Measurements from ENCODE around the gene DYRK3.

Gene DYRK3

GRCh38 chr1:206683313-206683712 lies 48.0 kb downstream of the DYRK3 start:
- Mint-ChIP-seq H3K27ac (ENCODE audit: low read depth) (no peak overlapping the region), H3K27me3 (no peaks in the 10 kb centered on the region), H3K4me1 (peaks cover 33% of the 10 kb centered on the region), H3K36me3 (ENCODE audit: insufficient read depth) (peaks cover 14% of the 10 kb centered on the region), H3K4me3 (no peak overlapping the region), H3K9me3 (no peaks in the 10 kb centered on the region)
- ATAC-seq (replicated peaks; ENCODE audit: extremely low read depth, poor library complexity, severe bottlenecking) (no peak), DNase-seq (ENCODE audit: low spot score in 2 of 2) (no peak)

GRCh38 chr1:206684003-206684402 lies 48.7 kb downstream of the DYRK3 start:
- Mint-ChIP-seq H3K9me3 (no peaks in the 10 kb centered on the region), H3K36me3 (ENCODE audit: insufficient read depth) (peaks cover 16% of the 10 kb centered on the region), H3K4me3 (peak overlapping the region; percentile 98), H3K27ac (ENCODE audit: low read depth) (peak overlapping the region; percentile 19), H3K4me1 (peaks cover 39% of the 10 kb centered on the region), H3K27me3 (no peaks in the 10 kb centered on the region)
- ATAC-seq (replicated peaks; ENCODE audit: extremely low read depth, poor library complexity, severe bottlenecking) (no peak), DNase-seq (ENCODE audit: low spot score in 2 of 2) (no peak)

GRCh38 chr1:206684478-206685333 lies 49.4 kb downstream of the DYRK3 start, which contains the start of gene MAPKAPK2:
TSS of gene MAPKAPK2 (plus strand) at chr1:206684905. CDS start at chr1:206685230, 325 bp downstream.
- ATAC-seq (replicated peaks; ENCODE audit: extremely low read depth, poor library complexity, severe bottlenecking): peak; percentile 77
- Mint-ChIP-seq H3K4me1 (peaks cover 46% of the 10 kb centered on the region), H3K36me3 (ENCODE audit: insufficient read depth) (peaks cover 18% of the 10 kb centered on the region)

GRCh38 chr1:206685334-206685768 lies 50.0 kb downstream of the DYRK3 start:
- DNase-seq (ENCODE audit: low spot score in 2 of 2): no peak
- Mint-ChIP-seq H3K27me3 (no peaks in the 10 kb centered on the region), H3K4me3 (peak overlapping the region; percentile 98)

More at GRCh38 chr1:206684478-206685333, 49.4 kb downstream of the DYRK3 start, which contains the start of gene MAPKAPK2:
- no peaks in the 10 kb centered on the region for H3K27me3 Mint-ChIP-seq
- peak within 1 kb of the TSS; percentile 91 for H3K27ac Mint-ChIP-seq (ENCODE audit: low read depth)
- peak; percentile 45 to 49 for DNase-seq (ENCODE audit: low spot score in 2 of 2)
- H3K9me3 Mint-ChIP-seq: no peaks in the 10 kb centered on the region
- peak within 1 kb of the TSS; percentile 98 for H3K4me3 Mint-ChIP-seq

GRCh38 chr1:206685769-206686477 lies 50.6 kb downstream of the DYRK3 start:
- Mint-ChIP-seq H3K27ac (ENCODE audit: low read depth) (peak overlapping the region; percentile 91), H3K27me3 (no peaks in the 10 kb centered on the region), H3K4me1 (peaks cover 59% of the 10 kb centered on the region), H3K9me3 (no peaks in the 10 kb centered on the region), H3K4me3 (peak overlapping the region; percentile 98), H3K36me3 (ENCODE audit: insufficient read depth) (peaks cover 25% of the 10 kb centered on the region)
- DNase-seq (ENCODE audit: low spot score in 2 of 2): peak in 1 of 2 donors; percentile 28
- ATAC-seq (replicated peaks; ENCODE audit: extremely low read depth, poor library complexity, severe bottlenecking): peak; percentile 11

More at GRCh38 chr1:206685334-206685768, 50.0 kb downstream of the DYRK3 start:
- Mint-ChIP-seq H3K9me3 (no peaks in the 10 kb centered on the region), H3K36me3 (ENCODE audit: insufficient read depth) (peaks cover 23% of the 10 kb centered on the region), H3K4me1 (peaks cover 53% of the 10 kb centered on the region), H3K27ac (ENCODE audit: low read depth) (peak overlapping the region; percentile 91)
- ATAC-seq (replicated peaks; ENCODE audit: extremely low read depth, poor library complexity, severe bottlenecking): peak; percentile 33

GRCh38 chr1:206686478-206687249 lies 51.3 kb downstream of the DYRK3 start:
- ATAC-seq (replicated peaks; ENCODE audit: extremely low read depth, poor library complexity, severe bottlenecking) (peak; percentile 53), DNase-seq (ENCODE audit: low spot score in 2 of 2) (peak in 1 of 2 donors; percentile 21)
- no peaks in the 10 kb centered on the region for H3K9me3 Mint-ChIP-seq
- H3K4me1 Mint-ChIP-seq: peaks cover 66% of the 10 kb centered on the region
- H3K27ac Mint-ChIP-seq (ENCODE audit: low read depth): peak overlapping the region; percentile 91
- H3K4me3 Mint-ChIP-seq: peak overlapping the region; percentile 98
- peaks cover 25% of the 10 kb centered on the region for H3K36me3 Mint-ChIP-seq (ENCODE audit: insufficient read depth)
- no peaks in the 10 kb centered on the region for H3K27me3 Mint-ChIP-seq

- H3K9me3 Mint-ChIP-seq: no peaks in the 10 kb centered on the region
- no peak for DNase-seq (ENCODE audit: low spot score in 2 of 2)
- H3K4me1 Mint-ChIP-seq: peaks cover 73% of the 10 kb centered on the region
- peaks cover 27% of the 10 kb centered on the region for H3K36me3 Mint-ChIP-seq (ENCODE audit: insufficient read depth)
- H3K27ac Mint-ChIP-seq (ENCODE audit: low read depth): peak overlapping the region; percentile 91
- ATAC-seq (replicated peaks; ENCODE audit: extremely low read depth, poor library complexity, severe bottlenecking): no peak
- peak overlapping the region; percentile 98 for H3K4me3 Mint-ChIP-seq
- no peaks in the 10 kb centered on the region for H3K27me3 Mint-ChIP-seq
Observed at GRCh38 chr1:206687251-206687914, 52.0 kb downstream of the DYRK3 start.

GRCh38 chr1:206687915-206688442 lies 52.6 kb downstream of the DYRK3 start:
- ATAC-seq (replicated peaks; ENCODE audit: extremely low read depth, poor library complexity, severe bottlenecking) (no peak), DNase-seq (ENCODE audit: low spot score in 2 of 2) (no peak)
- Mint-ChIP-seq H3K36me3 (ENCODE audit: insufficient read depth) (peaks cover 29% of the 10 kb centered on the region), H3K9me3 (no peaks in the 10 kb centered on the region), H3K27ac (ENCODE audit: low read depth) (peak overlapping the region; percentile 36), H3K4me1 (peaks cover 79% of the 10 kb centered on the region), H3K27me3 (no peaks in the 10 kb centered on the region), H3K4me3 (peak overlapping the region; percentile 98)

- Mint-ChIP-seq H3K27ac (ENCODE audit: low read depth) (peak overlapping the region; percentile 67), H3K36me3 (ENCODE audit: insufficient read depth) (peaks cover 34% of the 10 kb centered on the region), H3K27me3 (no peaks in the 10 kb centered on the region), H3K9me3 (no peaks in the 10 kb centered on the region), H3K4me3 (peak overlapping the region; percentile 33), H3K4me1 (peaks cover 92% of the 10 kb centered on the region)
- ATAC-seq (replicated peaks; ENCODE audit: extremely low read depth, poor library complexity, severe bottlenecking) (no peak), DNase-seq (ENCODE audit: low spot score in 2 of 2) (no peak)
Observed at GRCh38 chr1:206690516-206690915, 55.2 kb downstream of the DYRK3 start.

GRCh38 chr1:206691604-206692003 lies 56.3 kb downstream of the DYRK3 start:
- peak overlapping the region; percentile 14 for H3K4me3 Mint-ChIP-seq
- no peaks in the 10 kb centered on the region for H3K27me3 Mint-ChIP-seq
- peaks cover 97% of the 10 kb centered on the region for H3K4me1 Mint-ChIP-seq

GRCh38 chr1:206693029-206693428 lies 57.7 kb downstream of the DYRK3 start:
- Mint-ChIP-seq H3K36me3 (ENCODE audit: insufficient read depth) (peaks cover 41% of the 10 kb centered on the region), H3K4me1 (peaks cover 94% of the 10 kb centered on the region), H3K27me3 (no peaks in the 10 kb centered on the region), H3K9me3 (no peaks in the 10 kb centered on the region), H3K27ac (ENCODE audit: low read depth) (peak overlapping the region; percentile 32), H3K4me3 (no peak overlapping the region)
- no peak for DNase-seq (ENCODE audit: low spot score in 2 of 2)
- no peak for ATAC-seq (replicated peaks; ENCODE audit: extremely low read depth, poor library complexity, severe bottlenecking)

More at GRCh38 chr1:206691604-206692003, 56.3 kb downstream of the DYRK3 start:
- ATAC-seq (replicated peaks; ENCODE audit: extremely low read depth, poor library complexity, severe bottlenecking): no peak
- no peaks in the 10 kb centered on the region for H3K9me3 Mint-ChIP-seq
- DNase-seq (ENCODE audit: low spot score in 2 of 2): no peak
- peaks cover 34% of the 10 kb centered on the region for H3K36me3 Mint-ChIP-seq (ENCODE audit: insufficient read depth)
- H3K27ac Mint-ChIP-seq (ENCODE audit: low read depth): no peak overlapping the region

All from central memory CD8-positive, alpha-beta T cell (primary cell).